Lung (tissue), 12 donors: ENCODE measurements around the gene COLEC12. TPM values are rescaled to one million over a fixed set of nuclear protein-coding genes. Genes with fewer than 3 reads are reported as not detected.
A peak's percentile ranks its signal among the peaks of the same experiment; 100 is the strongest.

ENCODE experiments used
- ATAC-seq: fragments of 200-7000 bp; cut with Tn5 transposase; one replicate; pipeline ENCODE4 v1.9.1; 2020; ENCODE audit warnings: moderate number of reproducible peaks; ENCODE audit not compliant: insufficient read depth, low FRiP score
- DNase-seq, 3 donors: peaks; one replicate each; pipeline ENCODE4 v3.0.0-alpha.2; 2013 to 2017
- H3K27ac ChIP-seq, 2 donors: one replicate each; pipeline ENCODE4 v1.5.1; 2013; ENCODE audit warnings: mild to moderate bottlenecking in 2 of 2, moderate library complexity in 2 of 2, control low read depth in 1 of 2, inconsistent platforms in 1 of 2, low read depth in 1 of 2, low read length in 1 of 2
- H3K27me3 ChIP-seq, 3 donors: one replicate each; pipeline ENCODE4 v1.5.1; 2013; ENCODE audit warnings: low read length in 2 of 3; ENCODE audit not compliant: control insufficient read depth in 3 of 3, insufficient read depth in 3 of 3
- H3K36me3 ChIP-seq, 4 donors: one replicate each; pipeline ENCODE4 v1.5.1; 2013; ENCODE audit warnings: low read length in 4 of 4, mild to moderate bottlenecking in 1 of 4, moderate library complexity in 1 of 4; ENCODE audit not compliant: control insufficient read depth in 4 of 4, insufficient read depth in 4 of 4
- H3K4me1 ChIP-seq, 5 donors: one replicate each; pipeline ENCODE4 v1.5.1; 2013; ENCODE audit warnings: low read length in 5 of 5, mild to moderate bottlenecking in 2 of 5, moderate library complexity in 1 of 5; ENCODE audit not compliant: control insufficient read depth in 5 of 5, insufficient read depth in 5 of 5
- H3K4me3 ChIP-seq: one replicate; pipeline ENCODE4 v1.5.1; 2013; ENCODE audit warnings: mild to moderate bottlenecking, control low read depth, moderate library complexity
- H3K9ac ChIP-seq, 2 donors: one replicate each; pipeline ENCODE4 v1.5.1; 2013; ENCODE audit warnings: low read length in 2 of 2, control low read depth in 1 of 2; ENCODE audit not compliant: insufficient read depth in 1 of 2
- H3K9me3 ChIP-seq, 4 donors: one replicate each; pipeline ENCODE4 v1.5.1; 2013; ENCODE audit warnings: low read length in 3 of 4, mild to moderate bottlenecking in 1 of 4, moderate library complexity in 1 of 4; ENCODE audit not compliant: control insufficient read depth in 4 of 4, insufficient read depth in 3 of 4
- CTCF ChIP-seq: IDR thresholded peaks from 2 replicates; pipeline ENCODE4 v1.5.1; 2012; ENCODE audit warnings: mild to moderate bottlenecking; ENCODE audit errors: control extremely low read depth, extremely low read depth
- WGBS, 2 donors: extraction: QIAGEN DNeasy Blood & Tissue Kit; methylation state at CpG; one replicate each; pipeline ENCODE4 v1.1.7; 2013; 5-methylcytosine and 5-hydroxymethylcytosine counted together
- polyA plus RNA-seq, 2 donors: library from polyadenylated mRNA; stranded (reverse); fragments of 200-250 nt; gene quantifications; one replicate each; pipeline ENCODE4 v1.2.1, GENCODE V29; 2013
- total RNA-seq, 2 donors: library from RNA; depleted of rRNA in 1 of 2; stranded (reverse); fragments of >200 nt in 1 of 2; gene quantifications; one replicate each; pipeline ENCODE4 v1.2.1, GENCODE V29; 2014 to 2021
- donor health status: control.
- donor health status: control.
- donor health status: Bipolar disorder and iron deficiency.
- donor health status: healthy.
- donor health status: DM: yes; HTN: yes; CAD: no.

Gene COLEC12
- total and polyA plus RNA-seq, 4 donors: 10.3 to 108 (median 28.1) TPM

- Histone ChIP-seq H3K27me3 (no peaks in the 10 kb centered on the region), H3K9me3 (no peaks in the 10 kb centered on the region), H3K36me3 (no peaks in the 10 kb centered on the region), H3K27ac (no peak overlapping the region), H3K4me1 (peaks cover 3 to 81% (median 31%) of the 10 kb centered on the region in 5 donors), H3K9ac (no peak overlapping the region), H3K4me3 (no peak overlapping the region)
- no peak for ATAC-seq
- no peak for TF ChIP-seq CTCF
- DNase-seq: no peak
- WGBS, 2 donors: 81 to 84% methylated on average over 6 of the region's 6 CpGs
Measured at GRCh38 chr18:394262-394986, 106.1 kb downstream of the COLEC12 start.

DNA sequence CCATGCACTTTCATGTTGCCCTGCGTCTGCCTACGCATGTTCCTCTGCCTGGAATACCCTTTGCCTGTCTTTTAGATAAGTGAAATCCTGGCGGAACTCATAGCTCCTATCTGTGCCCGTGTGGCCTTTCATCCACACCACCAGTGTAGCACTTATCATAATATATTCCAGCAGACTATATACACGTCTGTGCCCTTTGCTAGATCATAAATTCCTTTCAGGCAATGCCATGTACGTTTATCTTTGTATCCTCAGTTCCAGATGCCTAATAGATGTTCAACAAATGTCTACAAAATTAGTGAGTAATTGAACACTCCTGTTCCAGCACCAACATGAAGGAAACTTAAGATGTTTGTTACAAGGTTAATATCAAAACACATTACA, 106.9 kb downstream of the COLEC12 start:
- 89 to 94% methylated on average over 6 of the region's 6 CpGs for WGBS, 2 donors

DNA sequence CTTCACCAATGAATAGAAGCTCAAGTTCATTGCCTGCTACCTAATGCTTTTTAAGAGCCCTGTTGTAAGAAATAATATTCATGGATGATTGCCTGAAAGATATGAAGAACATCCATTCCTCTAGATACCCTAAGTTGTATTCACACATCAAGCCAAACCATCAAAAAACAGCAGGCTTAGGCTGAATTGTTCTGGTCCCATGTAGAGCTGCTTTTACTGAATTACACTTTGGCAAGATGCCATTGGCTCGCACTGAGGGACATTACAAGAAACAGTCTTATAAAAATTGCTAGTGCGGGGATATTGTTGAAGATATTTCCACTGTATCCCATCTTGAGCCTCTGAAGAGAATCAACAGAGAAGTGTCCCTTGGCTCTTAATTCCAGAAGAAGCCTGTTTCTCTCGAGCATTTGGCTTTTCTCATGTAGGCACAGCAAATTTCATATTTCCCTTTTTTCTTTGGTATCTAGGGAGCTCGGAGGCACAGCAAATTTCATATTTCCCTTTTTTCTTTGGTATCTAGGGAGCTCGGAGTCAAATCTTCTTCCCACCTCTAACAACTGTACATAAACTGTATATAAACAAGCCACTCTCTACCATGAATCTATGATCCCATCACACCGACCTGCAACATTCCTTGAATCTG, 107.5 kb downstream of the COLEC12 start:
- TF ChIP-seq CTCF: no peak
- H3K9ac ChIP-seq: no peak overlapping the region
- ATAC-seq: no peak
- DNase-seq: peak; percentile 71 to 95 (median 92)
- no peaks in the 10 kb centered on the region for H3K36me3 ChIP-seq
- no peaks in the 10 kb centered on the region for H3K9me3 ChIP-seq
- WGBS, 2 donors: 74 to 77% methylated on average over 6 of the region's 6 CpGs
- H3K27me3 ChIP-seq: no peaks in the 10 kb centered on the region
- H3K27ac ChIP-seq: no peak overlapping the region
- peaks cover 3 to 67% (median 18%) of the 10 kb centered on the region in 5 donors for H3K4me1 ChIP-seq
- no peak overlapping the region for H3K4me3 ChIP-seq

More for the DNA sequence above, 106.9 kb downstream of the COLEC12 start:
- TF ChIP-seq CTCF: no peak
- H3K27ac ChIP-seq: no peak overlapping the region
- H3K36me3 ChIP-seq: no peaks in the 10 kb centered on the region
- H3K9me3 ChIP-seq: no peaks in the 10 kb centered on the region
- H3K4me1 ChIP-seq: peaks cover 3 to 72% (median 22%) of the 10 kb centered on the region in 5 donors
- ATAC-seq: no peak
- no peak overlapping the region for H3K9ac ChIP-seq
- DNase-seq: no peak
- H3K27me3 ChIP-seq: no peaks in the 10 kb centered on the region
- no peak overlapping the region for H3K4me3 ChIP-seq
